Left lung (tissue), 10 donors: ENCODE data around the gene SRRT. TPM values are rescaled to one million over a fixed set of nuclear protein-coding genes. Genes with fewer than 3 reads are reported as not detected.
A peak's percentile ranks its signal among the peaks of the same experiment; 100 is the strongest.

Source experiments
- ATAC-seq: fragments of 200-7000 bp; cut with Tn5 transposase; one replicate; pipeline ENCODE4 v1.9.1; 2020; ENCODE audit warnings: moderate library complexity
- DNase-seq, 4 donors: peaks; one replicate each; pipeline ENCODE4 v3.0.0-alpha.2; 2013 to 2020
- H3K27ac ChIP-seq, 2 donors: fragments of 200-600 bp; sonication (generic) in 1 of 2; one replicate each; pipeline versions ENCODE4 v1.5.0 to v1.8.0; 2020 to 2021
- H3K27me3 ChIP-seq, 2 donors: fragments of 200-600 bp; sonication (generic) in 1 of 2; one replicate each; pipeline versions ENCODE4 v1.5.0 to v1.8.0; 2020 to 2021
- H3K36me3 ChIP-seq, 2 donors: fragments of 200-600 bp; sonication (generic) in 1 of 2; one replicate each; pipeline versions ENCODE4 v1.5.0 to v1.8.0; 2020 to 2021
- H3K4me1 ChIP-seq, 2 donors: fragments of 200-600 bp; one replicate each; pipeline ENCODE4 v1.8.0; 2021
- H3K4me3 ChIP-seq, 2 donors: fragments of 200-600 bp; sonication (generic) in 1 of 2; one replicate each; pipeline versions ENCODE4 v1.5.0 to v1.8.0; 2020 to 2021; ENCODE audit warnings: mild to moderate bottlenecking in 1 of 2
- H3K9me3 ChIP-seq, 2 donors: fragments of 200-600 bp; sonication (generic) in 1 of 2; one replicate each; pipeline versions ENCODE4 v1.5.0 to v1.8.0; 2020 to 2021
- CTCF ChIP-seq, 2 donors: fragments of 200-600 bp; sonication (generic) in 1 of 2; IDR thresholded peaks; one replicate each; pipeline versions ENCODE4 v1.5.0 to v1.8.0; 2021; ENCODE audit warnings: antibody characterized with exemption in 2 of 2
- intact Hi-C, 2 donors: fragments of 100-400 bp; cut with DNase I; formaldehyde crosslinking; loops; one replicate each; pipeline versions ENCODE4 v1.11.2 to v1.14.2; 2022
- polyA plus RNA-seq, 6 donors: library from polyadenylated mRNA; unstranded; fragments of 120-200 nt; gene quantifications; one replicate each; pipeline ENCODE4 v1.2.1, GENCODE V29; 2013; ENCODE audit not compliant: insufficient read length in 6 of 6
- total RNA-seq, 2 donors: library from RNA; stranded (reverse); fragmentation: NEBNext Ultra II Directional; extraction: Animal tissue kit (Norgen Biotek cat#: 25700); gene quantifications; one replicate each; pipeline ENCODE4 v1.2.1, GENCODE V29; 2021
- donor health status: DM: no; HTN: yes; CAD: no.
- donor health status: DM: no; HTN: no; CAD: no.

The SRRT gene
- total and polyA plus RNA-seq, 8 donors: 91.4 to 232 (median 166) TPM

DNA sequence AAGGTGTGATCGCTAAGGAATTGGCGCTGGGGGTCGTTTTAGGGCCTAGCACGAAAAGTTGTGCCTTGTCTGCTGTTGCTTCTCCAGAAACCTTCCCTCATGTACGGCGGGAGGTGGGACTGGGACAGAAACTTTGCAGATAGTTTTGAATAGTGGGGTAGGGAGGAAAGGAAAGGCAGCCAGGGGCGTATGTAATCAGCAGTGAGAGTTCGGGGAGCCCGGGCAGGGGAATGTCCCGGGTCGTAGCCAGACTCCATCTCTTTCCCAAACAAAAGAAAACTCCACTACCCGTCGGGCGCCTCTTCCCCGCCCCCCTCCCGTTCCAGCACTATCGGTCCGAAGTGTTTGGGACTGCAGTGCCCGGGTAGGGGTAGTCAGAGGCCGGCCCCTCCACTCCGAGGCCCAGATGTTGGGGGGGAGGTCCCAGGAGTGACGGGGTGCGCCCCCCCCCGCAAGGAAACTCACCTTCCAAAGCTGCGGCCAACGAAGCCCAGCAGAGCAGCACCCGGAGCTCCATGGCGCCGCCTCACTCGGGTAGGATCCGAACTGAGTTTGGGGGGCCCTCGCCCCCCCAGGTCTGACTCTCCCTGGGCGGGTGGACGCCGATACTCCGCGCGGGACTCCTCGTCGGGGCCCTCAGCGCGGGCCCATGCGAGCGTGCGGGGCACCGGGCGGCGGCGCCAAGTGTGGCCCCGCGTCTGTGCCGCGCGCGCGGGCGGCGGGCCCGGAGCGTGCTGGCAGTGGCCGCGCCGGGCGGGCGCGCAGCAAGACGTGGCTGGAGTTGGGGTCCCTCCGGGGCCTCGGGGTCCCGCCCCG, 48.2 kb upstream of the SRRT start:
- Histone ChIP-seq H3K36me3 (peaks cover 0 to 23% of the 10 kb centered on the region in 2 donors), H3K27me3 (peaks cover 0 to 44% of the 10 kb centered on the region in 2 donors), H3K9me3 (no peaks in the 10 kb centered on the region), H3K4me3 (peak overlapping the region; percentile 61 to 62), H3K27ac (peak overlapping the region; percentile 73 to 75), H3K4me1 (peaks cover 5 to 44% of the 10 kb centered on the region in 2 donors)
- no peak for DNase-seq
- TF ChIP-seq CTCF (IDR thresholded peaks at IDR 0.05): no peak
- intact Hi-C loops: no loop called here
- peak; percentile 6 for ATAC-seq

DNA sequence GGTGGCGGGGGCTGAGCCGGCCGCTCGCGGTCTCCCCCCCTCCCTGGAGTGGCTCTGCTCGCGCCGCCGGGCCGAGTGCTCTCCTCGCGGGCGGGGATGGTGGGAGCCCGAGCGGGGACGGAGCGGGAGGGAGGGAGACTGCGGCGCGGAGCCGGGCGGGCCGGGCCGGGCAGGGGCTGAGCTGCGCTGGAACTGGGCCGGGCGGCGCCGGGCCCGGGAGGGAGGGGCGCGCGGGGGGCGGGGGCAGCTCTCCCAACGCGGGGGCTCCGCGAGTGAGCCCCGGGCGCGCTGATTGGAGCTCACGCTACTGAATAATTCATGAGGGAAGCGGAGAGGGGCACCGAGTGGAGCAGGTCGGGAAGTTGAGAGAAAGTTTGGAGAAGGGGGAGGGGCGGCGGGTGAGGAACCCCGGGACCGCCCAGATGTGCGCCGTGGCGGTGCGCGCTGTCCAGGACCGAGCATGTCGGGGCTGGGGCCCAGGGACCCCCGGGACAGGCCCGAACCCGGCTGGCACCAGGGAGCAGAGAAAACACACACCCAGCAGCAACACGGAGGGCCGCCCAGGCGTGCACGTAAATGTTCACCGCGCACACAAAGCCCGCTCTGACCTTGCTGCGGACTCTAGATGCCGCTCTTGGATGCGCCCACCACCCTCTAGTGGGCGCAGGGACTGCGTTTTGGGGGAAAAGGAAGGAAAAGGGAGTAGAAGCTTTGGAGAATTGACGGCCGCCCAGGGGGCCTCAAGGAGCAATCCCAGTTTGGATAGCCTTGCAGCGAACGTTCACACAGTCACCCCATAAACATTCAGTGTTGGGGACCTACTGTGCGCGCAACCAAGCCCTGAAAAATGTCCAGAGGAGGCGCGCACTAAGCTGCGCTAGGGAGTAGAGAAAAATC, 47.3 kb upstream of the SRRT start, which contains the start of gene EPHB4:
EPHB4 (minus strand) TSS at position 194 of the 897 bp plus-strand sequence. CDS start 493 bp downstream, outside the sequence.
- Histone ChIP-seq H3K4me3 (peak within 1 kb of the TSS; percentile 61 to 62), H3K9me3 (no peaks in the 10 kb centered on the region), H3K4me1 (peaks cover 5 to 44% of the 10 kb centered on the region in 2 donors), H3K27me3 (peaks cover 0 to 44% of the 10 kb centered on the region in 2 donors), H3K36me3 (peaks cover 0 to 14% of the 10 kb centered on the region in 2 donors), H3K27ac (peak within 1 kb of the TSS; percentile 73 to 75)
- TF ChIP-seq CTCF (IDR thresholded peaks at IDR 0.05): no peak
- ATAC-seq (peak; percentile 87), DNase-seq (peak; percentile 87 to 96 (median 90))
- intact Hi-C loops: no loop called here

DNA sequence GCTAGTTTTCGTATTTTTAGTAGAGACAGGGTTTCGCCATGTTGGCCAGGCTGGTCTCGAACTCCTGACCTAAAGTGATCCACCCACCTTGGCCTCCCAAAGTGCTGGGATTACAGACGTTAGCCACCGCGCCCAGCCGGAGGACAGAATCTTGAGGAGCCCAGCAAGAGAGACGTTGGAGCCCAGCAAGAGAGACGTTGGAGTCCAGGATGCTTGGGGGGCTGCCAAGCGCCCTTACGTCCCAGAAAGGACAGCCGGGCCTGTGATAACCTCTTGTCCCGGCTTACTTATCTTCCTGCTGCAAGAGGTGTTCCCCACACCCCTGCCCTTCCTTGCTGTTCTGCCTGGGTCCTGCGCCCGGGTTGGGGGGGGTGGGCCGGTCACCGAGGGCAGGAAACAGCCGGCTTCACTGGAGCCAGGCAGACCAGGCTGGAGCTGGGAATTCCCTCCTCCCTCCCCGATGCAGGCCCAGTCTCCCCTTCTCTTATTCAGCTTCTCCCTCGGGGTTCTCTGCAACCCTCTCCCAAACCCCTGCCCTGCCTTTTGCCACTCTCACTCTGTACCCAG, 45.7 kb upstream of the SRRT start:
- peak in 1 of 4 donors; percentile 57 for DNase-seq
- Histone ChIP-seq H3K4me3 (peak overlapping the region in 1 of 2 donors; percentile 61), H3K36me3 (no peaks in the 10 kb centered on the region), H3K27ac (peak overlapping the region; percentile 39 to 64), H3K9me3 (no peaks in the 10 kb centered on the region), H3K4me1 (peaks cover 5 to 37% of the 10 kb centered on the region in 2 donors), H3K27me3 (peaks cover 0 to 44% of the 10 kb centered on the region in 2 donors)
- ATAC-seq: no peak
- TF ChIP-seq CTCF (IDR thresholded peaks at IDR 0.05): no peak
- intact Hi-C loops: no loop called here

- no peak overlapping the region for H3K27ac ChIP-seq
These were observed 44.5 kb upstream of the SRRT start for GRCh38 chr7:100830396-100830795.

More at GRCh38 chr7:100830396-100830795, 44.5 kb upstream of the SRRT start:
- H3K4me1 ChIP-seq: peaks cover 0 to 28% of the 10 kb centered on the region in 2 donors
- peaks cover 0 to 44% of the 10 kb centered on the region in 2 donors for H3K27me3 ChIP-seq
- H3K9me3 ChIP-seq: no peaks in the 10 kb centered on the region
- intact Hi-C loops: no loop called here
- ATAC-seq (no peak), DNase-seq (no peak)
- H3K4me3 ChIP-seq: no peak overlapping the region
- no peaks in the 10 kb centered on the region for H3K36me3 ChIP-seq
- TF ChIP-seq CTCF (IDR thresholded peaks at IDR 0.05): no peak
